B cell (primary cell): ENCODE data around the gene COL5A1.

ENCODE experiments used
- CTCF ChIP-seq: fragments of 200-600 bp; IDR thresholded peaks from one replicate; pipeline ENCODE4 v1.8.0; 2022; ENCODE audit warnings: antibody characterized with exemption, mild to moderate bottlenecking
- EZH2 ChIP-seq: IDR thresholded peaks from 2 replicates; pipeline ENCODE4 v1.6.1; 2012; ENCODE audit warnings: borderline replicate concordance, low read depth, mild to moderate bottlenecking, moderate library complexity, low read length; ENCODE audit not compliant: insufficient read depth, poor library complexity, severe bottlenecking

GRCh38 chr9:134686896-134687295 lies 45.3 kb downstream of the COL5A1 start:
- TF ChIP-seq EZH2 (no peak), CTCF (no peak)
